Peyer's patch (tissue), 4 donors: ENCODE data around the gene MBIP. TPM values are rescaled to one million over a fixed set of nuclear protein-coding genes. Genes with fewer than 3 reads are reported as not detected.
"Not testable (repeated sequence)": the region's sequence is repeated elsewhere in the genome, so short reads cannot be mapped to it uniquely, and the experiment has no call there.

ENCODE experiments used
- DNase-seq, 3 donors: peaks; one replicate each; pipeline ENCODE4 v3.0.0-alpha.2; 2017 to 2019
- H3K27ac ChIP-seq, 4 donors: fragments of 200-600 bp; sonication (generic); one replicate each; pipeline ENCODE4 v1.5.1; 2016 to 2019
- H3K27me3 ChIP-seq, 2 donors: fragments of 200-600 bp; sonication (generic); one replicate each; pipeline ENCODE4 v1.5.1; 2019
- H3K36me3 ChIP-seq, 3 donors: fragments of 200-600 bp; sonication (generic); one replicate each; pipeline ENCODE4 v1.5.1; 2016 to 2019
- H3K4me1 ChIP-seq, 4 donors: fragments of 200-600 bp; sonication (generic); one replicate each; pipeline ENCODE4 v1.5.1; 2016 to 2019
- H3K4me3 ChIP-seq, 4 donors: fragments of 200-600 bp; sonication (generic); 1 replicate in 3 of 4; 2 replicates in 1 of 4; pipeline ENCODE4 v1.5.1; 2016 to 2019; ENCODE audit warnings: mild to moderate bottlenecking in 1 of 4
- H3K9me3 ChIP-seq, 4 donors: fragments of 200-600 bp; sonication (generic); one replicate each; pipeline ENCODE4 v1.5.1; 2016 to 2019; ENCODE audit warnings: mild to moderate bottlenecking in 1 of 4
- POLR2A ChIP-seq, 2 donors: fragments of 450-650 bp; IDR thresholded peaks; one replicate each; pipeline ENCODE4 v1.5.1; 2017; ENCODE audit warnings: antibody characterized with exemption in 2 of 2, mild to moderate bottlenecking in 2 of 2, moderate library complexity in 2 of 2
- total RNA-seq, 4 donors: library from RNA; depleted of rRNA; stranded (reverse); fragments of >200 nt; gene quantifications; one replicate each; pipeline ENCODE4 v1.1.0, GENCODE V29; 2016
- TF ChIP-seq, protein P1 (sequence below), 6 experiments: fragments of 450-650 bp in 4 of 6; fragments of 200-600 bp in 2 of 6; sonication (generic) in 1 of 6; IDR thresholded peaks; one replicate each; pipeline ENCODE4 v1.5.1; 2017 to 2019; ENCODE audit warnings: antibody characterized with exemption in 6 of 6, mild to moderate bottlenecking in 3 of 6, moderate library complexity in 1 of 6

Gene MBIP
- total RNA-seq, 4 donors from 2014 or later = 11.9 to 34.7 (median 17.7) TPM

DNA sequence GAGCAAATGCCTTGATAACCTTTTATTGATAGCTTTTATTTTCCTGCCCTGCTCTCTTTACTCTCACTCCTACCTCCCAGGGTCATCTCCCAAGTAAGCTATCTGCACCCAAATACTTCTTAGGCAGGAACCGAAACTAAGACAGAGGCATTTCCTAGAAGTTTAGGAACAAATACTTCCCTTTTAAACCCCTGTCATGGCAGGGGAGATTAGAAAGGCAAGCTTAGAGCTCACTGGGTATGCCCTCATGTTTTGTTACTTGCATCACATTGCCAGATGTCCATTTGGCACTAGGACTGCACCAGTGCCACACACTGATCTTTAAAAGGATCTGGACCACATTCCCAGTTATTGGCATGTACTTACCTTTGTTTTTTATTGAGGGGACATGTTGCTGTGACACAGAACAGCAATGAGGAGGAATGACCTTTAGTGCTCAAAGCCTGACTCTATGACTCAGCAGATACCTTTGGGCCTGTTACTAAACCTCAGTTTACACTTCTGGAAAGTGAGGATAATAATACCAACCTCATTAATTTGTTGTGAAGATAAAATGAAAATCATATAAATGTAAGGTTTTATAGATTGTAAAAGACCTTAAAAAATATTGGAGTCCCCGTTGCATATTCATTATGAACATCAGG is 40.9 kb upstream of the MBIP start:
- Histone ChIP-seq H3K9me3 (peaks cover 0 to 9% (median 0%) of the 10 kb centered on the region in 4 donors), H3K27me3 (no peaks in the 10 kb centered on the region), H3K27ac (no peak overlapping the region), H3K36me3 (no peaks in the 10 kb centered on the region), H3K4me1 (no peaks in the 10 kb centered on the region), H3K4me3 (no peak overlapping the region)
- DNase-seq = no peak
- TF ChIP-seq POLR2A (IDR thresholded peaks at IDR 0.05) = no peak
- TF ChIP-seq, protein P1, sequence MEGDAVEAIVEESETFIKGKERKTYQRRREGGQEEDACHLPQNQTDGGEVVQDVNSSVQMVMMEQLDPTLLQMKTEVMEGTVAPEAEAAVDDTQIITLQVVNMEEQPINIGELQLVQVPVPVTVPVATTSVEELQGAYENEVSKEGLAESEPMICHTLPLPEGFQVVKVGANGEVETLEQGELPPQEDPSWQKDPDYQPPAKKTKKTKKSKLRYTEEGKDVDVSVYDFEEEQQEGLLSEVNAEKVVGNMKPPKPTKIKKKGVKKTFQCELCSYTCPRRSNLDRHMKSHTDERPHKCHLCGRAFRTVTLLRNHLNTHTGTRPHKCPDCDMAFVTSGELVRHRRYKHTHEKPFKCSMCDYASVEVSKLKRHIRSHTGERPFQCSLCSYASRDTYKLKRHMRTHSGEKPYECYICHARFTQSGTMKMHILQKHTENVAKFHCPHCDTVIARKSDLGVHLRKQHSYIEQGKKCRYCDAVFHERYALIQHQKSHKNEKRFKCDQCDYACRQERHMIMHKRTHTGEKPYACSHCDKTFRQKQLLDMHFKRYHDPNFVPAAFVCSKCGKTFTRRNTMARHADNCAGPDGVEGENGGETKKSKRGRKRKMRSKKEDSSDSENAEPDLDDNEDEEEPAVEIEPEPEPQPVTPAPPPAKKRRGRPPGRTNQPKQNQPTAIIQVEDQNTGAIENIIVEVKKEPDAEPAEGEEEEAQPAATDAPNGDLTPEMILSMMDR (IDR thresholded peaks at IDR 0.05) = no peak

DNA sequence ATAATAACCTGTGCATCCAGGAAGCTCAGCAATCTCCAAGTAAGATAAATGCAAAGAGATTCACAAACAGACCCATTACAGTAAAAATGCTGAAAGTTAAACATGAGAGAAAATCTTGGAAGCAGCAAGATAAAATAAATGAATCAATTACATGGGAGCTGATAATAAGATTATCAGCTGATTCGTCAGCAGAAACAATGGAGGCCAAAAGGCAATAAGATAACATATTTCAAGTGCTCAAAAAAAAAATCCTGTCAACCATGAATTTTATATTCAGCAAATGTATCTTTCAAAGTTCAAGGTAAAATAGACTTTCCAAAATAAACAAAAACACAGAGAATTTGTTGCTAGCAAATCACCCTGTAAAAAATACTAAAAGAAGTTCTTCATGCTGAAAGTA is 36.4 kb upstream of the MBIP start:
- H3K4me1 ChIP-seq = no peaks in the 10 kb centered on the region
- H3K27me3 ChIP-seq = no peaks in the 10 kb centered on the region
- no peak overlapping the region for H3K4me3 ChIP-seq
- no peaks in the 10 kb centered on the region for H3K36me3 ChIP-seq
- DNase-seq = no peak
- no peak overlapping the region for H3K27ac ChIP-seq
- H3K9me3 ChIP-seq = peaks cover 0 to 9% (median 0%) of the 10 kb centered on the region in 4 donors
- TF ChIP-seq, protein P1 (IDR thresholded peaks at IDR 0.05) = no peak
- TF ChIP-seq POLR2A (IDR thresholded peaks at IDR 0.05) = no peak

DNA sequence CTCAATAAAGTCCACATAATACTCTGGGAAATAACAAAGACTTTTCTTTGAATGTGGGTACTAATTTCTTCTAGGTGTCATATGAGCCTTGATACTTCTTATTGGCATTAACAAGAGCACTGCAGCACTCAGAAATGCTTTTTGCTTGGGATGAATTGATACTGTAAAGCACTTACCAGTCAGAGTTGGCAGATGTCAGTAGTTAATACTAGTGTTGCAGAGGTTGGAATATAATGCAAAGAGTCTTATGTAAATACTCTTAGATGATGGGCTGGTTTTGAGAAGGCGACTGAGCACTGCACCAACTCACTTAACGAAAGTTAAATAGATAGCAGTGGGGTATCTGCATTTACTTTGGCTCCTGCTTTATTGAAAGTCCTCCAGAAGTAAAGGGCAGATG is 25.6 kb upstream of the MBIP start:
- Histone ChIP-seq H3K4me1 (no peaks in the 10 kb centered on the region), H3K4me3 (no peak overlapping the region), H3K27ac (no peak overlapping the region), H3K27me3 (no peaks in the 10 kb centered on the region), H3K36me3 (no peaks in the 10 kb centered on the region), H3K9me3 (no peaks in the 10 kb centered on the region)
- DNase-seq = no peak
- no peak for TF ChIP-seq POLR2A (IDR thresholded peaks at IDR 0.05)
- TF ChIP-seq, protein P1 (IDR thresholded peaks at IDR 0.05) = no peak

DNA sequence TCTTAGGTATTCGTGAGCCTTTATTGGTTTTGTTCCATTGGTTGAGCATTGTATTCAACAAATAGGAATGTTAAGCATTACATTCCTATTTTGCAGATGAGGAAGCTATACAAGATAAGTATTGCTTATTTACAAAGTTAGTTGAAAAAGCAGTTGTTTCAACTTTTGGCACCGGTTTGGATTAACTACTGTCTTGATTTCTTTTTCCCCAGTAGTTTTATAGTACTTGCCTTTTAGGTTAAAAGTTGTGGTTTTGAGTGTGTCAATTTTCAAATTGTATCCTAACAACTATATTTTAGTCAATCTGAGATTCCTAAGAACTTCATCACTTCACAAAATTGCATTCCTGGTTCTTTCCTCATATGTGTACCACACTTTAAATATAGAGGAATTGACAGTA is 23.8 kb upstream of the MBIP start:
- Histone ChIP-seq H3K36me3 (no peaks in the 10 kb centered on the region), H3K4me1 (no peaks in the 10 kb centered on the region), H3K27me3 (no peaks in the 10 kb centered on the region), H3K27ac (no peak overlapping the region), H3K9me3 (no peaks in the 10 kb centered on the region), H3K4me3 (no peak overlapping the region)
- no peak for DNase-seq
- TF ChIP-seq, protein P1 (IDR thresholded peaks at IDR 0.05) = no peak
- TF ChIP-seq POLR2A (IDR thresholded peaks at IDR 0.05) = no peak

DNA sequence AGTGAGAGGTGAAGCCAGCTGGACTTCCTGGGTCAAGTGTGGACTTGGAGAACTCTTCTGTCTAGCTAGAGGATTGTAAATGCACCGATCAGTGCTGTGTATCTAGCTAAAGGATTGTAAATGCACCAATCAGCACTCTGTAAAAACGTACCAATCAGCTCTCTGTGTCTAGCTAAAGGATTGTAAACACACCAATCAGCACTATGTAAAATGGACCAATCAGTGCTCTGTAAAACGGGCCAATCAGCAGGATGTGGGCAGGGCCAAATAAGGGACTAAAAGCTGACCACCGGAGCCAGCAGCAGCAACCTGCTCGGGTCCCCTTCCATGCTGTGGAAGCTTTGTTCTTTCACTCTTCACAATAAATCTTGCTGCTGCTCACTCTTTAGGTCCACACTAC is 21.4 kb upstream of the MBIP start:
- H3K36me3 ChIP-seq = not testable (repeated sequence)

DNA sequence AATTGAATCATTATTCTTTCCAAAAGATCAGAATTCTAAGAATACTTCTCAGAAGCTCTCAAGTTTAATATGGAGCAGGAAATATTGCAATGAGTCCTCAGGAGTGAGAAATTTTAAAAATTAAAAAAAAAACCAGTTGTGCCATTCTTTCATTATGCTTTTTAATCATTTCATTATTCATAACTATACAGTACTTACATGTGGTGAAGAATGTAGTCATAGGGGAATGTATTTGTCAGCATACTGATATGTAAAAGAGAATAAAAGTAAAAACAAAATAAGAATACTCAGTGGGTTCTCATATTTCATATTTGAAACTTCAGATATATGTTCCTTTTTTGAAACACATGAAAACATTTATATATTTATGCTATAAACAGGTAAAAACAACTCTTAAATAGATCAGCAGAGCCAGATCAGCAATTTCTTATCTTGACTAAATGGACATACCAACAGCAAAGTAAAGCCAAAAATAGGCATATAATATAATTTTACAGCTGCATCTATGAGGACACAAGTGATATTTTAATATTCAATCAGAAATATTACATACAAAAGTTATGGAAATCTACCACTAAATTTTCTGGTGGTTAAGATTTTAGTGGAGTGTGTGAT is 19.9 kb upstream of the MBIP start:
- Histone ChIP-seq H3K4me1 (no peaks in the 10 kb centered on the region), H3K36me3 (no peaks in the 10 kb centered on the region), H3K27ac (no peak overlapping the region), H3K27me3 (no peaks in the 10 kb centered on the region), H3K4me3 (no peak overlapping the region), H3K9me3 (no peaks in the 10 kb centered on the region)
- no peak for TF ChIP-seq POLR2A (IDR thresholded peaks at IDR 0.05)
- TF ChIP-seq, protein P1 (IDR thresholded peaks at IDR 0.05) = no peak
- no peak for DNase-seq

More for the DNA sequence above, 21.4 kb upstream of the MBIP start:
- H3K4me1 ChIP-seq, H3K27ac ChIP-seq, H3K4me3 ChIP-seq, H3K9me3 ChIP-seq, DNase-seq, H3K27me3 ChIP-seq: not testable (repeated sequence)
